ENCODE data around the gene SYNE2. TPM values are rescaled to one million over a fixed set of nuclear protein-coding genes. Genes with fewer than 3 reads are reported as not detected.

SYNE2 gene
- total RNA-seq, 1 donor: 25.8 TPM

- no peak for TF ChIP-seq CTCF (IDR thresholded peaks at IDR 0.05; ENCODE audit: insufficient read depth, low read length)
- no peak overlapping the region for H3K4me3 ChIP-seq (ENCODE audit: low read depth, low read length)
- no peak for DNase-seq (ENCODE audit: low read depth)
Observed at GRCh38 chr14:64119980-64120379, 267.2 kb downstream of the SYNE2 start.

GRCh38 chr14:64123241-64123822 lies 270.5 kb downstream of the SYNE2 start:
- no peak overlapping the region for H3K4me3 ChIP-seq (ENCODE audit: low read depth, low read length)
- DNase-seq (ENCODE audit: low read depth): no peak
- no peak for TF ChIP-seq CTCF (IDR thresholded peaks at IDR 0.05; ENCODE audit: insufficient read depth, low read length)

- no peak for TF ChIP-seq CTCF (IDR thresholded peaks at IDR 0.05; ENCODE audit: insufficient read depth, low read length)
- no peak overlapping the region for H3K4me3 ChIP-seq (ENCODE audit: low read depth, low read length)
- no peak for DNase-seq (ENCODE audit: low read depth)
Observed at GRCh38 chr14:64125270-64125669, 272.5 kb downstream of the SYNE2 start.

- DNase-seq (ENCODE audit: low read depth): no peak
- no peak overlapping the region for H3K4me3 ChIP-seq (ENCODE audit: low read depth, low read length)
- TF ChIP-seq CTCF (IDR thresholded peaks at IDR 0.05; ENCODE audit: insufficient read depth, low read length): no peak
Observed at GRCh38 chr14:64126548-64126947, 273.7 kb downstream of the SYNE2 start.

GRCh38 chr14:64137657-64138290 lies 285.0 kb downstream of the SYNE2 start:
- H3K4me3 ChIP-seq (ENCODE audit: low read depth, low read length): no peak overlapping the region
- DNase-seq (ENCODE audit: low read depth): peak; percentile 19
- TF ChIP-seq CTCF (IDR thresholded peaks at IDR 0.05; ENCODE audit: insufficient read depth, low read length): no peak

- no peak overlapping the region for H3K4me3 ChIP-seq (ENCODE audit: low read depth, low read length)
- TF ChIP-seq CTCF (IDR thresholded peaks at IDR 0.05; ENCODE audit: insufficient read depth, low read length): no peak
- DNase-seq (ENCODE audit: low read depth): no peak
Observed at GRCh38 chr14:64147126-64147790, 294.5 kb downstream of the SYNE2 start.
